GM12891 (cell line): ENCODE measurements around the gene HAPLN2.

ENCODE experiments used
- POLR2A ChIP-seq: IDR thresholded peaks from 2 replicates; pipeline ENCODE4 v1.6.1; 2011; ENCODE audit warnings: low read depth, low read length, control low read depth
- POLR2AphosphoS5 ChIP-seq: IDR thresholded peaks from 2 replicates; pipeline ENCODE4 v1.6.1; 2011; ENCODE audit warnings: low read depth, low read length, control low read depth

DNA sequence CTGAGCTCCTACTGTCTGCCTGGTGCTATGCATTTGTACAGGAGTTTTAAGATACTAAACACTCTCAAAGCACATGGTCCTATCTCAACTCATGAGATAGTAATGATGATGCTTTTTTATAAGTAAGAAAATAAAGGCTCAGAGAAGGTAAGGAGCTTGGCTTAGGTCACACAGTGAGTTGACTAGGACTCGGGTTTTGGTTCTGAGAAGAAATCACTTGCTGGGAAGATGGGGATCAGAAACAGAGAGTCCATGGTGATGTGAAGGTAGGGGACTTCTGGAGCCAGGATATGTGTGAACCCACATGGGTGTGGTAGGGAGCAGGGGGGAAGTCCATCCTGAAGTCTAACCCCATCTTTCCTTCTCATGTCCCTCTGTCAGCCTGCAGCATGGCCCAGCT is 26.5 kb downstream of the HAPLN2 start:
- TF ChIP-seq POLR2A, result no peak
- TF ChIP-seq POLR2AphosphoS5, result no peak
